HEK293 (cell line): ENCODE measurements around the gene CDKN2AIP.

Source experiments
- EGR2 ChIP-seq: fragments of 450-650 bp; formaldehyde crosslinking; IDR thresholded peaks from 2 replicates; pipeline ENCODE4 v1.5.1; 2016; ENCODE audit warnings: low read depth, missing biosample characterization, missing genetic modification characterization
- HOXA7 ChIP-seq: sonication (generic); formaldehyde crosslinking; IDR thresholded peaks from 2 replicates; pipeline ENCODE4 v1.8.1; 2022; ENCODE audit warnings: missing genetic modification reagents, borderline replicate concordance
- HOXD13 ChIP-seq: sonication (generic); formaldehyde crosslinking; IDR thresholded peaks from 2 replicates; pipeline ENCODE4 v1.8.0; 2022; ENCODE audit warnings: missing genetic modification reagents, borderline replicate concordance
- KLF1 ChIP-seq: fragments of 450-650 bp; formaldehyde crosslinking; IDR thresholded peaks from 2 replicates; pipeline ENCODE4 v1.5.1; 2016; ENCODE audit warnings: missing biosample characterization, missing genetic modification characterization
- KLF7 ChIP-seq: fragments of 450-650 bp; formaldehyde crosslinking; IDR thresholded peaks from 2 replicates; pipeline ENCODE4 v1.5.1; 2016; ENCODE audit warnings: missing biosample characterization, missing genetic modification characterization, borderline replicate concordance
- OVOL3 ChIP-seq: fragments of 450-650 bp; formaldehyde crosslinking; IDR thresholded peaks from 2 replicates; pipeline ENCODE4 v1.5.1; 2016; ENCODE audit warnings: missing biosample characterization, missing genetic modification characterization
- PRDM1 ChIP-seq: fragments of 450-650 bp; formaldehyde crosslinking; IDR thresholded peaks from 2 replicates; pipeline ENCODE4; 2016; ENCODE audit warnings: missing biosample characterization, missing genetic modification characterization
- SETDB1 ChIP-seq: IDR thresholded peaks from one replicate; pipeline ENCODE4 v1.6.1; 2017; ENCODE audit warnings: mild to moderate bottlenecking, low read length, moderate library complexity, mixed read lengths; ENCODE audit not compliant: insufficient read length
- YY1 ChIP-seq: fragments of 450-650 bp; formaldehyde crosslinking; IDR thresholded peaks from 2 replicates; pipeline ENCODE4 v1.5.1; 2018; ENCODE audit warnings: missing biosample characterization, missing genetic modification characterization
- ZBTB21 ChIP-seq: fragments of 450-650 bp; formaldehyde crosslinking; IDR thresholded peaks from 2 replicates; pipeline ENCODE4 v1.5.1; 2017; ENCODE audit warnings: missing biosample characterization, missing genetic modification characterization
- ZEB2 ChIP-seq: fragments of 450-650 bp; formaldehyde crosslinking; IDR thresholded peaks from 2 replicates; pipeline ENCODE4 v1.5.1; 2016; ENCODE audit warnings: missing biosample characterization, missing genetic modification characterization
- ZNF140 ChIP-seq: fragments of 450-650 bp; formaldehyde crosslinking; IDR thresholded peaks from 2 replicates; pipeline ENCODE4 v1.5.1; 2016; ENCODE audit warnings: missing biosample characterization, missing genetic modification characterization
- ZNF23 ChIP-seq: fragments of 450-650 bp; formaldehyde crosslinking; IDR thresholded peaks from 2 replicates; pipeline ENCODE4 v1.5.1; 2016; ENCODE audit warnings: missing biosample characterization, missing genetic modification characterization, borderline replicate concordance
- ZNF394 ChIP-seq: fragments of 450-650 bp; formaldehyde crosslinking; IDR thresholded peaks from 2 replicates; pipeline ENCODE4 v1.5.1; 2016; ENCODE audit warnings: missing biosample characterization, missing genetic modification characterization, mild to moderate bottlenecking, moderate library complexity, borderline replicate concordance
- ZNF426 ChIP-seq: fragments of 450-650 bp; formaldehyde crosslinking; IDR thresholded peaks from 2 replicates; pipeline ENCODE4 v1.5.1; 2017; ENCODE audit warnings: missing biosample characterization, missing genetic modification characterization, mild to moderate bottlenecking, inconsistent platforms, moderate library complexity
- ZNF48 ChIP-seq: fragments of 450-650 bp; formaldehyde crosslinking; IDR thresholded peaks from 2 replicates; pipeline ENCODE4 v1.5.1; 2016; ENCODE audit warnings: missing biosample characterization, missing genetic modification characterization
- ZNF501 ChIP-seq: fragments of 450-650 bp; formaldehyde crosslinking; IDR thresholded peaks from 2 replicates; pipeline ENCODE4 v1.5.1; 2016; ENCODE audit warnings: missing biosample characterization, missing genetic modification characterization
- ZNF530 ChIP-seq: fragments of 450-650 bp; formaldehyde crosslinking; IDR thresholded peaks from 2 replicates; pipeline ENCODE4 v1.5.1; 2016; ENCODE audit warnings: low read depth, missing biosample characterization, missing genetic modification characterization
- ZNF600 ChIP-seq: fragments of 450-650 bp; formaldehyde crosslinking; IDR thresholded peaks from 2 replicates; pipeline ENCODE4 v1.5.1; 2016; ENCODE audit warnings: missing biosample characterization, missing genetic modification characterization
- ZNF621 ChIP-seq: fragments of 450-650 bp; formaldehyde crosslinking; IDR thresholded peaks from 2 replicates; pipeline ENCODE4 v1.5.1; 2017; ENCODE audit warnings: missing biosample characterization, missing genetic modification characterization
- ZNF707 ChIP-seq: fragments of 450-650 bp; formaldehyde crosslinking; IDR thresholded peaks from 2 replicates; pipeline ENCODE4 v1.5.1; 2016; ENCODE audit warnings: missing biosample characterization, missing genetic modification characterization
- TF ChIP-seq, protein P1 (sequence below): fragments of 450-650 bp; formaldehyde crosslinking; IDR thresholded peaks from 2 replicates; pipeline ENCODE4 v1.5.1; 2017; ENCODE audit warnings: missing biosample characterization, missing genetic modification characterization
- TF ChIP-seq, protein P2 (sequence below): fragments of 450-650 bp; formaldehyde crosslinking; IDR thresholded peaks from 2 replicates; pipeline ENCODE4 v1.5.1; 2016; ENCODE audit warnings: missing biosample characterization, missing genetic modification characterization
- TF ChIP-seq, protein P3 (sequence below): fragments of 450-650 bp; formaldehyde crosslinking; IDR thresholded peaks from 2 replicates; pipeline ENCODE4 v1.5.1; 2016; ENCODE audit warnings: missing biosample characterization, missing genetic modification characterization
- TF ChIP-seq, protein P4 (sequence below): fragments of 450-650 bp; formaldehyde crosslinking; IDR thresholded peaks from 2 replicates; pipeline ENCODE4 v1.5.1; 2017; ENCODE audit warnings: missing biosample characterization, mild to moderate bottlenecking, missing genetic modification characterization, moderate library complexity
- TF ChIP-seq, protein P5 (sequence below): fragments of 450-650 bp; formaldehyde crosslinking; IDR thresholded peaks from 2 replicates; pipeline ENCODE4 v1.5.1; 2017; ENCODE audit warnings: missing biosample characterization, missing genetic modification characterization
- TF ChIP-seq, protein P6 (sequence below): fragments of 450-650 bp; formaldehyde crosslinking; IDR thresholded peaks from 2 replicates; pipeline ENCODE4 v1.5.1; 2016; ENCODE audit warnings: missing biosample characterization, missing genetic modification characterization

Gene CDKN2AIP

DNA sequence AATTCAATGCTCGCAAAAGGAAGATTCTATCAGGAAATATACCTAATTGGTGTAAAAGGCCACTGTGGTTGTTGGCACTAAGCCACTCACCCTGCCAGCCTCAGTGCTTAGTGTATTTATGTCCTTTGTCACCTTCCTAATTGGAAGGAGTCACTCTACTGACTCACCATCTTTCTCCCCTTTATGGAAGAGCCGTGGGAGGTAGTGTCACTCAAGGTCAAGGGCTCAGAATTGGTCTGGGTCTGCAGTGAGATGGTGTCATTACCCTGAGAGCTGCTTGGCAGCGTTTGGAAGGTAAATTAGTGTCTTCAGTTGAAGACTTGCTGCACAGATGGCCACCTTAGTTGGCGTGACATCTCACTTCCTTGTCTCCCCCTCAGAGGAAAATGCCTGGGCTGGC is 41.7 kb upstream of the CDKN2AIP start (continued):
- TF ChIP-seq, protein P1, sequence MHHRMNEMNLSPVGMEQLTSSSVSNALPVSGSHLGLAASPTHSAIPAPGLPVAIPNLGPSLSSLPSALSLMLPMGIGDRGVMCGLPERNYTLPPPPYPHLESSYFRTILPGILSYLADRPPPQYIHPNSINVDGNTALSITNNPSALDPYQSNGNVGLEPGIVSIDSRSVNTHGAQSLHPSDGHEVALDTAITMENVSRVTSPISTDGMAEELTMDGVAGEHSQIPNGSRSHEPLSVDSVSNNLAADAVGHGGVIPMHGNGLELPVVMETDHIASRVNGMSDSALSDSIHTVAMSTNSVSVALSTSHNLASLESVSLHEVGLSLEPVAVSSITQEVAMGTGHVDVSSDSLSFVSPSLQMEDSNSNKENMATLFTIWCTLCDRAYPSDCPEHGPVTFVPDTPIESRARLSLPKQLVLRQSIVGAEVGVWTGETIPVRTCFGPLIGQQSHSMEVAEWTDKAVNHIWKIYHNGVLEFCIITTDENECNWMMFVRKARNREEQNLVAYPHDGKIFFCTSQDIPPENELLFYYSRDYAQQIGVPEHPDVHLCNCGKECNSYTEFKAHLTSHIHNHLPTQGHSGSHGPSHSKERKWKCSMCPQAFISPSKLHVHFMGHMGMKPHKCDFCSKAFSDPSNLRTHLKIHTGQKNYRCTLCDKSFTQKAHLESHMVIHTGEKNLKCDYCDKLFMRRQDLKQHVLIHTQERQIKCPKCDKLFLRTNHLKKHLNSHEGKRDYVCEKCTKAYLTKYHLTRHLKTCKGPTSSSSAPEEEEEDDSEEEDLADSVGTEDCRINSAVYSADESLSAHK (tag by site-specific recombination), result no peak
- no peak for TF ChIP-seq KLF1 (tag by site-specific recombination)
- TF ChIP-seq, protein P2, sequence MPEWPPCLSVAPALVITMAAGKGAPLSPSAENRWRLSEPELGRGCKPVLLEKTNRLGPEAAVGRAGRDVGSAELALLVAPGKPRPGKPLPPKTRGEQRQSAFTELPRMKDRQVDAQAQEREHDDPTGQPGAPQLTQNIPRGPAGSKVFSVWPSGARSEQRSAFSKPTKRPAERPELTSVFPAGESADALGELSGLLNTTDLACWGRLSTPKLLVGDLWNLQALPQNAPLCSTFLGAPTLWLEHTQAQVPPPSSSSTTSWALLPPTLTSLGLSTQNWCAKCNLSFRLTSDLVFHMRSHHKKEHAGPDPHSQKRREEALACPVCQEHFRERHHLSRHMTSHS, result no peak
- peak; percentile 49 for TF ChIP-seq ZNF600 (tag by site-specific recombination)
- TF ChIP-seq ZNF707 (tag by site-specific recombination), result no peak
- TF ChIP-seq KLF7, result no peak
- TF ChIP-seq ZEB2 (tag by site-specific recombination), result no peak
- no peak for TF ChIP-seq YY1
- TF ChIP-seq HOXA7 (CRISPR knock-in tag), result no peak
- no peak for TF ChIP-seq OVOL3
- no peak for TF ChIP-seq HOXD13 (CRISPR knock-in tag)
- TF ChIP-seq, protein P3, sequence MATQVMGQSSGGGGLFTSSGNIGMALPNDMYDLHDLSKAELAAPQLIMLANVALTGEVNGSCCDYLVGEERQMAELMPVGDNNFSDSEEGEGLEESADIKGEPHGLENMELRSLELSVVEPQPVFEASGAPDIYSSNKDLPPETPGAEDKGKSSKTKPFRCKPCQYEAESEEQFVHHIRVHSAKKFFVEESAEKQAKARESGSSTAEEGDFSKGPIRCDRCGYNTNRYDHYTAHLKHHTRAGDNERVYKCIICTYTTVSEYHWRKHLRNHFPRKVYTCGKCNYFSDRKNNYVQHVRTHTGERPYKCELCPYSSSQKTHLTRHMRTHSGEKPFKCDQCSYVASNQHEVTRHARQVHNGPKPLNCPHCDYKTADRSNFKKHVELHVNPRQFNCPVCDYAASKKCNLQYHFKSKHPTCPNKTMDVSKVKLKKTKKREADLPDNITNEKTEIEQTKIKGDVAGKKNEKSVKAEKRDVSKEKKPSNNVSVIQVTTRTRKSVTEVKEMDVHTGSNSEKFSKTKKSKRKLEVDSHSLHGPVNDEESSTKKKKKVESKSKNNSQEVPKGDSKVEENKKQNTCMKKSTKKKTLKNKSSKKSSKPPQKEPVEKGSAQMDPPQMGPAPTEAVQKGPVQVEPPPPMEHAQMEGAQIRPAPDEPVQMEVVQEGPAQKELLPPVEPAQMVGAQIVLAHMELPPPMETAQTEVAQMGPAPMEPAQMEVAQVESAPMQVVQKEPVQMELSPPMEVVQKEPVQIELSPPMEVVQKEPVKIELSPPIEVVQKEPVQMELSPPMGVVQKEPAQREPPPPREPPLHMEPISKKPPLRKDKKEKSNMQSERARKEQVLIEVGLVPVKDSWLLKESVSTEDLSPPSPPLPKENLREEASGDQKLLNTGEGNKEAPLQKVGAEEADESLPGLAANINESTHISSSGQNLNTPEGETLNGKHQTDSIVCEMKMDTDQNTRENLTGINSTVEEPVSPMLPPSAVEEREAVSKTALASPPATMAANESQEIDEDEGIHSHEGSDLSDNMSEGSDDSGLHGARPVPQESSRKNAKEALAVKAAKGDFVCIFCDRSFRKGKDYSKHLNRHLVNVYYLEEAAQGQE (tag by site-specific recombination), result no peak
- no peak for TF ChIP-seq PRDM1 (tag by site-specific recombination)
- no peak for TF ChIP-seq EGR2
- no peak for TF ChIP-seq ZNF426
- TF ChIP-seq ZNF23 (tag by site-specific recombination), result no peak
- no peak for TF ChIP-seq ZNF140 (tag by site-specific recombination)
- TF ChIP-seq, protein P4, sequence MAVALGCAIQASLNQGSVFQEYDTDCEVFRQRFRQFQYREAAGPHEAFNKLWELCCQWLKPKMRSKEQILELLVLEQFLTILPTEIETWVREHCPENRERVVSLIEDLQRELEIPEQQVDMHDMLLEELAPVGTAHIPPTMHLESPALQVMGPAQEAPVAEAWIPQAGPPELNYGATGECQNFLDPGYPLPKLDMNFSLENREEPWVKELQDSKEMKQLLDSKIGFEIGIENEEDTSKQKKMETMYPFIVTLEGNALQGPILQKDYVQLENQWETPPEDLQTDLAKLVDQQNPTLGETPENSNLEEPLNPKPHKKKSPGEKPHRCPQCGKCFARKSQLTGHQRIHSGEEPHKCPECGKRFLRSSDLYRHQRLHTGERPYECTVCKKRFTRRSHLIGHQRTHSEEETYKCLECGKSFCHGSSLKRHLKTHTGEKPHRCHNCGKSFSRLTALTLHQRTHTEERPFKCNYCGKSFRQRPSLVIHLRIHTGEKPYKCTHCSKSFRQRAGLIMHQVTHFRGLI (tag by site-specific recombination), result no peak
- TF ChIP-seq ZNF48 (tag by site-specific recombination), result no peak
- TF ChIP-seq, protein P5, sequence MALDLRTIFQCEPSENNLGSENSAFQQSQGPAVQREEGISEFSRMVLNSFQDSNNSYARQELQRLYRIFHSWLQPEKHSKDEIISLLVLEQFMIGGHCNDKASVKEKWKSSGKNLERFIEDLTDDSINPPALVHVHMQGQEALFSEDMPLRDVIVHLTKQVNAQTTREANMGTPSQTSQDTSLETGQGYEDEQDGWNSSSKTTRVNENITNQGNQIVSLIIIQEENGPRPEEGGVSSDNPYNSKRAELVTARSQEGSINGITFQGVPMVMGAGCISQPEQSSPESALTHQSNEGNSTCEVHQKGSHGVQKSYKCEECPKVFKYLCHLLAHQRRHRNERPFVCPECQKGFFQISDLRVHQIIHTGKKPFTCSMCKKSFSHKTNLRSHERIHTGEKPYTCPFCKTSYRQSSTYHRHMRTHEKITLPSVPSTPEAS, result no peak
- TF ChIP-seq SETDB1, result no peak
- no peak for TF ChIP-seq ZBTB21 (tag by site-specific recombination)
- no peak for TF ChIP-seq ZNF394 (tag by site-specific recombination)
- no peak for TF ChIP-seq ZNF530 (tag by site-specific recombination)
- TF ChIP-seq ZNF621 (tag by site-specific recombination), result no peak
- no peak for TF ChIP-seq ZNF501
- TF ChIP-seq, protein P6, sequence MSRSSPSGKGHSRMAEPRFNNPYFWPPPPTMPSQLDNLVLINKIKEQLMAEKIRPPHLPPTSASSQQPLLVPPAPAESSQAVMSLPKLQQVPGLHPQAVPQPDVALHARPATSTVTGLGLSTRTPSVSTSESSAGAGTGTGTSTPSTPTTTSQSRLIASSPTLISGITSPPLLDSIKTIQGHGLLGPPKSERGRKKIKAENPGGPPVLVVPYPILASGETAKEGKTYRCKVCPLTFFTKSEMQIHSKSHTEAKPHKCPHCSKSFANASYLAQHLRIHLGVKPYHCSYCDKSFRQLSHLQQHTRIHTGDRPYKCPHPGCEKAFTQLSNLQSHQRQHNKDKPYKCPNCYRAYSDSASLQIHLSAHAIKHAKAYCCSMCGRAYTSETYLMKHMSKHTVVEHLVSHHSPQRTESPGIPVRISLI (tag by site-specific recombination), result peak; percentile 38; the same call in 1 of the 2 replicates
